Spleen (tissue), 11 donors: ENCODE results near the gene KIAA0319L. TPM values are rescaled to one million over a fixed set of nuclear protein-coding genes. Genes with fewer than 3 reads are reported as not detected.
A peak's percentile ranks its signal among the peaks of the same experiment; 100 is the strongest.

Experiments used
- DNase-seq: peaks from one replicate; pipeline ENCODE4 v3.0.0-alpha.2; 2020
- H3K27ac ChIP-seq, 8 donors: fragments of 200-600 bp; sonication (generic) in 7 of 8; 1 replicate in 4 of 8; 2 replicates in 4 of 8; pipeline versions ENCODE4 v1.5.0 to v1.8.0; 2016 to 2021; ENCODE audit warnings: inconsistent platforms in 4 of 8, mild to moderate bottlenecking in 4 of 8, moderate library complexity in 1 of 8
- H3K27me3 ChIP-seq, 7 donors: fragments of 200-600 bp; sonication (generic) in 6 of 7; replicated peaks in 1 of 7; 1 replicate in 4 of 7; 2 replicates in 3 of 7; pipeline versions ENCODE4 v1.5.0 to v1.8.0; 2016 to 2021; ENCODE audit warnings: inconsistent platforms in 3 of 7, mild to moderate bottlenecking in 1 of 7
- H3K36me3 ChIP-seq, 6 donors: fragments of 200-600 bp; sonication (generic) in 5 of 6; 1 replicate in 4 of 6; 2 replicates in 2 of 6; pipeline versions ENCODE4 v1.5.0 to v1.8.0; 2016 to 2021; ENCODE audit warnings: inconsistent platforms in 2 of 6
- H3K4me1 ChIP-seq, 6 donors: fragments of 200-600 bp; sonication (generic) in 5 of 6; 1 replicate in 3 of 6; 2 replicates in 3 of 6; pipeline versions ENCODE4 v1.5.0 to v1.8.0; 2016 to 2021; ENCODE audit warnings: inconsistent platforms in 3 of 6
- H3K4me3 ChIP-seq, 8 donors: fragments of 200-600 bp; sonication (generic) in 7 of 8; 1 replicate in 4 of 8; 2 replicates in 4 of 8; pipeline versions ENCODE4 v1.5.0 to v1.8.0; 2016 to 2021; ENCODE audit warnings: inconsistent platforms in 4 of 8, mild to moderate bottlenecking in 4 of 8, moderate library complexity in 2 of 8
- H3K9me3 ChIP-seq, 8 donors: fragments of 200-600 bp; sonication (generic) in 7 of 8; 1 replicate in 4 of 8; 2 replicates in 4 of 8; pipeline versions ENCODE4 v1.5.0 to v1.8.0; 2016 to 2021; ENCODE audit warnings: inconsistent platforms in 4 of 8
- POLR2A ChIP-seq, 3 donors: fragments of 450-650 bp; IDR thresholded peaks; one replicate each; pipeline ENCODE4 v1.5.1; 2017; ENCODE audit warnings: antibody characterized with exemption in 3 of 3, mild to moderate bottlenecking in 1 of 3
- POLR2AphosphoS5 ChIP-seq, 3 donors: sonication (generic); formaldehyde crosslinking; IDR thresholded peaks; one replicate each; pipeline ENCODE4 v1.5.1; 2017; ENCODE audit warnings: antibody characterized with exemption in 3 of 3
- WGBS, 5 donors: extraction: QIAGEN DNeasy Blood & Tissue Kit in 3 of 5; methylation state at CpG; one replicate each; pipeline versions ENCODE4 v1.1.5 to v1.1.7; 2013 to 2018; 5-methylcytosine and 5-hydroxymethylcytosine counted together
- intact Hi-C: fragments of 100-400 bp; cut with DNase I; formaldehyde crosslinking; loops from one replicate; pipeline ENCODE4 v1.15.0; 2023; ENCODE audit warnings: low total_unique reads
- polyA plus RNA-seq, 3 donors: library from polyadenylated mRNA; stranded (reverse); fragments of 200-250 nt; gene quantifications; one replicate each; pipeline ENCODE4 v1.2.1, GENCODE V29; 2013
- total RNA-seq, 7 donors: library from RNA; depleted of rRNA in 3 of 7; stranded (reverse); fragments of >200 nt in 3 of 7; fragmentation: NEBNext Ultra II Directional in 4 of 7; extraction: Animal tissue kit (Norgen Biotek cat#: 25700) in 4 of 7; gene quantifications; one replicate each; pipeline versions ENCODE4 v1.1.0 to v1.2.1, GENCODE V29; 2016 to 2021
- TF ChIP-seq, protein P1 (sequence below), 11 experiments: fragments of 200-600 bp in 7 of 11; fragments of 450-650 bp in 4 of 11; sonication (generic) in 4 of 11; IDR thresholded peaks in 8 of 11; conservative IDR thresholded peaks in 3 of 11; 1 replicate in 7 of 11; 2 replicates in 4 of 11; pipeline versions ENCODE4 v1.4.0 to v1.8.0; 2016 to 2021; ENCODE audit warnings: antibody characterized with exemption in 11 of 11, inconsistent platforms in 4 of 11, mild to moderate bottlenecking in 1 of 11
- donor health status: healthy with polysubstance abuse.
- donor health status: DM: no; HTN: no; CAD: no; lungs with moderate emphysema.
- donor health status: DM: no; HTN: no; CAD: no.
- donor health status: Bipolar disorder and iron deficiency.
- donor health status: healthy.
- donor health status: DM: no; HTN: no; CAD: no.
- donor health status: DM: yes; HTN: yes; CAD: no.

Gene KIAA0319L
- total and polyA plus RNA-seq, 10 donors: 10.5 to 103 (median 66.9) TPM

GRCh38 chr1:35432231-35432630 lies 125.0 kb downstream of the KIAA0319L start:
- intact Hi-C loops: no loop called here
- H3K9me3 ChIP-seq: no peaks in the 10 kb centered on the region
- DNase-seq: no peak
- no peak overlapping the region for H3K27ac ChIP-seq
- WGBS, 5 donors: 89 to 96% (median 94%) methylated on average over 10 of the region's 10 CpGs
- H3K36me3 ChIP-seq: peaks cover 0 to 73% (median 51%) of the 10 kb centered on the region in 6 donors
- no peak overlapping the region for H3K4me3 ChIP-seq
- TF ChIP-seq POLR2AphosphoS5 (IDR thresholded peaks at IDR 0.05): peak in 2 of 3 donors; percentile 3 to 17
- TF ChIP-seq, protein P1, sequence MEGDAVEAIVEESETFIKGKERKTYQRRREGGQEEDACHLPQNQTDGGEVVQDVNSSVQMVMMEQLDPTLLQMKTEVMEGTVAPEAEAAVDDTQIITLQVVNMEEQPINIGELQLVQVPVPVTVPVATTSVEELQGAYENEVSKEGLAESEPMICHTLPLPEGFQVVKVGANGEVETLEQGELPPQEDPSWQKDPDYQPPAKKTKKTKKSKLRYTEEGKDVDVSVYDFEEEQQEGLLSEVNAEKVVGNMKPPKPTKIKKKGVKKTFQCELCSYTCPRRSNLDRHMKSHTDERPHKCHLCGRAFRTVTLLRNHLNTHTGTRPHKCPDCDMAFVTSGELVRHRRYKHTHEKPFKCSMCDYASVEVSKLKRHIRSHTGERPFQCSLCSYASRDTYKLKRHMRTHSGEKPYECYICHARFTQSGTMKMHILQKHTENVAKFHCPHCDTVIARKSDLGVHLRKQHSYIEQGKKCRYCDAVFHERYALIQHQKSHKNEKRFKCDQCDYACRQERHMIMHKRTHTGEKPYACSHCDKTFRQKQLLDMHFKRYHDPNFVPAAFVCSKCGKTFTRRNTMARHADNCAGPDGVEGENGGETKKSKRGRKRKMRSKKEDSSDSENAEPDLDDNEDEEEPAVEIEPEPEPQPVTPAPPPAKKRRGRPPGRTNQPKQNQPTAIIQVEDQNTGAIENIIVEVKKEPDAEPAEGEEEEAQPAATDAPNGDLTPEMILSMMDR (IDR thresholded peaks at IDR 0.05 in 8 of 11, conservative IDR thresholded peaks at IDR 0.05 in 3 of 11): no peak
- H3K4me1 ChIP-seq: no peaks in the 10 kb centered on the region
- no peaks in the 10 kb centered on the region for H3K27me3 ChIP-seq

DNA sequence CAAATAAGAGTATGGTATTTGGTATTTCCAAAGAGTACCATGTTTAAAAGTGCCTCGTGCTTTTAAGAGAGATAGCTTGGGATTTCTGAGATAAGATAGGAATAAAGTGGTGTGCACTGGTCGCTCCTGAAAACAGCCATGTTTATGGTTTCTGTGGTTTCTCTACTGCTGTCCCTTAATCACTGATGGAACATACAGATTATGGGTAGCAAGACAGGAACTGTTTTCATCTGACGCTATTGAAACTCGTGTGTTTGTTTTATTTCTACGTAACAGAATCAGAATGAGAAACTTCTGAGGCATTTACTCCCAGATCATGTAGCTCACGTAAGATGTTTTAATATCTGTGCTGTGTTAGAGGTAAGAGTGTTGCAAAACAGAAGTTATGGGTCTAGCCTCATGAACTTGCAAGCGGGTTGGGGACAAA lies 126.0 kb downstream of the KIAA0319L start:
- no peak for DNase-seq
- H3K27me3 ChIP-seq: no peaks in the 10 kb centered on the region
- H3K27ac ChIP-seq: no peak overlapping the region
- H3K36me3 ChIP-seq: peaks cover 0 to 66% (median 42%) of the 10 kb centered on the region in 6 donors
- peaks cover 0 to 1% (median 0%) of the 10 kb centered on the region in 6 donors for H3K4me1 ChIP-seq
- no peaks in the 10 kb centered on the region for H3K9me3 ChIP-seq
- no peak for TF ChIP-seq POLR2AphosphoS5 (IDR thresholded peaks at IDR 0.05)
- TF ChIP-seq, protein P1 (IDR thresholded peaks at IDR 0.05 in 8 of 11, conservative IDR thresholded peaks at IDR 0.05 in 3 of 11): no peak
- no peak for TF ChIP-seq POLR2A (IDR thresholded peaks at IDR 0.05)
- WGBS, 5 donors: 60 to 83% (median 69%) methylated on average over 7 of the region's 7 CpGs
- H3K4me3 ChIP-seq: no peak overlapping the region
- intact Hi-C loops: no loop called here

GRCh38 chr1:35430762-35431161 lies 126.4 kb downstream of the KIAA0319L start:
- WGBS, 5 donors: 93 to 100% (median 97%) methylated on average over 4 of the region's 4 CpGs
- H3K27me3 ChIP-seq: no peaks in the 10 kb centered on the region
- no peak overlapping the region for H3K27ac ChIP-seq
- peaks cover 0 to 5% (median 0%) of the 10 kb centered on the region in 6 donors for H3K4me1 ChIP-seq
- DNase-seq: no peak
- peaks cover 0 to 62% (median 38%) of the 10 kb centered on the region in 6 donors for H3K36me3 ChIP-seq
- H3K4me3 ChIP-seq: no peak overlapping the region
- no peaks in the 10 kb centered on the region for H3K9me3 ChIP-seq
- TF ChIP-seq, protein P1 (IDR thresholded peaks at IDR 0.05 in 8 of 11, conservative IDR thresholded peaks at IDR 0.05 in 3 of 11): no peak
- TF ChIP-seq POLR2AphosphoS5 (IDR thresholded peaks at IDR 0.05) (peak in 1 of 3 donors; percentile 31), POLR2A (IDR thresholded peaks at IDR 0.05) (no peak)
- intact Hi-C loops: no loop called here

- intact Hi-C loops: no loop called here
Observed at GRCh38 chr1:35428360-35428759, 128.8 kb downstream of the KIAA0319L start.

More at GRCh38 chr1:35428360-35428759, 128.8 kb downstream of the KIAA0319L start:
- Histone ChIP-seq H3K4me3 (no peak overlapping the region), H3K9me3 (no peaks in the 10 kb centered on the region), H3K27me3 (no peaks in the 10 kb centered on the region), H3K4me1 (peaks cover 0 to 9% (median 0%) of the 10 kb centered on the region in 6 donors), H3K36me3 (peaks cover 0 to 50% (median 17%) of the 10 kb centered on the region in 6 donors), H3K27ac (no peak overlapping the region)
- 97 to 98% (median 97%) methylated on average over 7 of the region's 7 CpGs for WGBS, 5 donors
- no peak for DNase-seq
- TF ChIP-seq, protein P1 (IDR thresholded peaks at IDR 0.05 in 8 of 11, conservative IDR thresholded peaks at IDR 0.05 in 3 of 11): no peak
- TF ChIP-seq POLR2AphosphoS5 (IDR thresholded peaks at IDR 0.05) (no peak), POLR2A (IDR thresholded peaks at IDR 0.05) (no peak)
